Astrocyte (in vitro differentiated cells and primary cell): ENCODE measurements around the gene CNST. TPM values are rescaled to one million over a fixed set of nuclear protein-coding genes. Genes with fewer than 3 reads are reported as not detected.

Source experiments
- DNase-seq: peaks from one replicate; pipeline ENCODE4 v3.0.0-alpha.2; 2010; ENCODE audit warnings: low read depth
- FAIRE-seq: peaks from 2 replicates; lab custom pipeline; 2011; peaks lifted over from hg19 to GRCh38; lab: Jason Lieb, UNC
- H2AFZ ChIP-seq: 2 replicates; pipeline ENCODE4 v1.6.0; 2012; ENCODE audit warnings: low read depth, low read length, inconsistent platforms
- H3K27ac ChIP-seq: 2 replicates; pipeline ENCODE4 v1.5.1; 2011; ENCODE audit warnings: low read depth, low read length, inconsistent platforms
- H3K27me3 ChIP-seq: 2 replicates; pipeline ENCODE4 v1.6.0; 2011; ENCODE audit warnings: low read length, inconsistent platforms; ENCODE audit not compliant: insufficient read depth
- H3K36me3 ChIP-seq: 2 replicates; pipeline ENCODE4 v1.5.1; 2011; ENCODE audit warnings: low read length, inconsistent platforms; ENCODE audit not compliant: insufficient read depth
- H3K4me1 ChIP-seq: 2 replicates; pipeline ENCODE4 v1.5.1; 2011; ENCODE audit warnings: low read length, inconsistent platforms; ENCODE audit not compliant: insufficient read depth
- H3K4me2 ChIP-seq: 2 replicates; pipeline ENCODE4 v1.6.0; 2012; ENCODE audit warnings: low read length, inconsistent platforms
- H3K4me3 ChIP-seq: 2 replicates; pipeline ENCODE4 v1.5.1; 2011; ENCODE audit warnings: low read depth, mild to moderate bottlenecking, low read length, inconsistent platforms; ENCODE audit not compliant: insufficient read depth
- H3K79me2 ChIP-seq: 2 replicates; pipeline ENCODE4 v1.6.0; 2012; ENCODE audit warnings: mild to moderate bottlenecking, low read length, inconsistent platforms; ENCODE audit not compliant: insufficient read depth
- H3K9ac ChIP-seq: 2 replicates; pipeline ENCODE4 v1.6.0; 2012; ENCODE audit warnings: mild to moderate bottlenecking, low read length, inconsistent platforms
- H3K9me3 ChIP-seq: 2 replicates; pipeline ENCODE4 v1.5.1; 2012; ENCODE audit warnings: low read depth, mild to moderate bottlenecking, low read length, inconsistent platforms; ENCODE audit not compliant: insufficient read depth
- H4K20me1 ChIP-seq: 2 replicates; pipeline ENCODE4 v1.6.0; 2012; ENCODE audit warnings: low read length, inconsistent platforms; ENCODE audit not compliant: insufficient read depth
- H3K27ac Mint-ChIP-seq: one replicate; pipeline ENCODE4 v1.8.0; 2021; ENCODE audit warnings: mild to moderate bottlenecking, mixed read lengths; ENCODE audit not compliant: unreplicated experiment
- H3K27me3 Mint-ChIP-seq: one replicate; pipeline ENCODE4 v1.8.0; 2021; ENCODE audit warnings: low read depth, mixed read lengths; ENCODE audit not compliant: unreplicated experiment
- H3K36me3 Mint-ChIP-seq: one replicate; pipeline ENCODE4 v1.8.0; 2021; ENCODE audit warnings: low read depth, mixed read lengths; ENCODE audit not compliant: unreplicated experiment
- H3K4me1 Mint-ChIP-seq: one replicate; pipeline ENCODE4 v1.8.0; 2021; ENCODE audit warnings: low read depth, mixed read lengths; ENCODE audit not compliant: unreplicated experiment
- H3K4me3 Mint-ChIP-seq: one replicate; pipeline ENCODE4 v1.8.0; 2021; ENCODE audit warnings: mild to moderate bottlenecking, moderate library complexity, mixed read lengths; ENCODE audit not compliant: unreplicated experiment
- H3K9me3 Mint-ChIP-seq: one replicate; pipeline ENCODE4 v1.8.0; 2021; ENCODE audit warnings: mild to moderate bottlenecking, mixed read lengths; ENCODE audit not compliant: unreplicated experiment
- EZH2 ChIP-seq: IDR thresholded peaks from 2 replicates; pipeline ENCODE4 v1.6.1; 2012; ENCODE audit warnings: mild to moderate bottlenecking, low read length, inconsistent platforms; ENCODE audit not compliant: insufficient read depth
- total RNA-seq: library from RNA; stranded (reverse); gene quantifications from 2 replicates; pipeline ENCODE4 v1.2.1, GENCODE V29; 2021
- TF ChIP-seq, protein P1 (sequence below): IDR thresholded peaks from 2 replicates; pipeline ENCODE4 v1.5.1; 2011; ENCODE audit warnings: low read depth, mild to moderate bottlenecking, inconsistent platforms, low read length, moderate library complexity; ENCODE audit not compliant: insufficient read depth

Gene CNST
- total RNA-seq, 1 donor from 2014 or later: 19.8 TPM

- H4K20me1 ChIP-seq: peaks cover 22% of the 10 kb centered on the region
- H3K27ac ChIP-seq: no peak overlapping the region
- peaks cover 16% of the 10 kb centered on the region for H3K36me3 ChIP-seq
- H3K9me3 ChIP-seq: no peaks in the 10 kb centered on the region
- H2AFZ ChIP-seq: no peak overlapping the region
- H3K4me1 ChIP-seq: no peaks in the 10 kb centered on the region
- Mint-ChIP-seq H3K36me3 (peaks cover 13% of the 10 kb centered on the region), H3K4me3 (no peak overlapping the region), H3K4me1 (no peaks in the 10 kb centered on the region), H3K27ac (no peak overlapping the region), H3K9me3 (no peaks in the 10 kb centered on the region), H3K27me3 (no peaks in the 10 kb centered on the region)
- H3K4me2 ChIP-seq: no peak overlapping the region
- TF ChIP-seq, protein P1, sequence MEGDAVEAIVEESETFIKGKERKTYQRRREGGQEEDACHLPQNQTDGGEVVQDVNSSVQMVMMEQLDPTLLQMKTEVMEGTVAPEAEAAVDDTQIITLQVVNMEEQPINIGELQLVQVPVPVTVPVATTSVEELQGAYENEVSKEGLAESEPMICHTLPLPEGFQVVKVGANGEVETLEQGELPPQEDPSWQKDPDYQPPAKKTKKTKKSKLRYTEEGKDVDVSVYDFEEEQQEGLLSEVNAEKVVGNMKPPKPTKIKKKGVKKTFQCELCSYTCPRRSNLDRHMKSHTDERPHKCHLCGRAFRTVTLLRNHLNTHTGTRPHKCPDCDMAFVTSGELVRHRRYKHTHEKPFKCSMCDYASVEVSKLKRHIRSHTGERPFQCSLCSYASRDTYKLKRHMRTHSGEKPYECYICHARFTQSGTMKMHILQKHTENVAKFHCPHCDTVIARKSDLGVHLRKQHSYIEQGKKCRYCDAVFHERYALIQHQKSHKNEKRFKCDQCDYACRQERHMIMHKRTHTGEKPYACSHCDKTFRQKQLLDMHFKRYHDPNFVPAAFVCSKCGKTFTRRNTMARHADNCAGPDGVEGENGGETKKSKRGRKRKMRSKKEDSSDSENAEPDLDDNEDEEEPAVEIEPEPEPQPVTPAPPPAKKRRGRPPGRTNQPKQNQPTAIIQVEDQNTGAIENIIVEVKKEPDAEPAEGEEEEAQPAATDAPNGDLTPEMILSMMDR: no peak
- TF ChIP-seq EZH2: no peak
- no peaks in the 10 kb centered on the region for H3K27me3 ChIP-seq
- H3K9ac ChIP-seq: no peak overlapping the region
- H3K4me3 ChIP-seq: no peak overlapping the region
- DNase-seq: no peak
- FAIRE-seq: no peak
- peaks cover 16% of the 10 kb centered on the region for H3K79me2 ChIP-seq
Measured at GRCh38 chr1:246549665-246550064, 16.6 kb upstream of the CNST start.

- H3K9me3 Mint-ChIP-seq: no peaks in the 10 kb centered on the region
- no peaks in the 10 kb centered on the region for H3K27me3 Mint-ChIP-seq
- no peaks in the 10 kb centered on the region for H3K4me1 Mint-ChIP-seq
- TF ChIP-seq, protein P1: no peak
- TF ChIP-seq EZH2: no peak
- Histone ChIP-seq H3K27ac (no peak overlapping the region), H3K9ac (no peak overlapping the region), H3K79me2 (peaks cover 20% of the 10 kb centered on the region), H2AFZ (no peak overlapping the region), H3K36me3 (peaks cover 20% of the 10 kb centered on the region), H3K4me2 (no peak overlapping the region), H3K4me1 (no peaks in the 10 kb centered on the region), H3K27me3 (no peaks in the 10 kb centered on the region), H4K20me1 (peaks cover 22% of the 10 kb centered on the region), H3K4me3 (no peak overlapping the region), H3K9me3 (no peaks in the 10 kb centered on the region)
- peaks cover 18% of the 10 kb centered on the region for H3K36me3 Mint-ChIP-seq
- no peak overlapping the region for H3K4me3 Mint-ChIP-seq
- DNase-seq (no peak), FAIRE-seq (no peak)
- no peak overlapping the region for H3K27ac Mint-ChIP-seq
Measured at GRCh38 chr1:246550402-246550801, 15.9 kb upstream of the CNST start.

- Histone ChIP-seq H3K27me3 (no peaks in the 10 kb centered on the region), H3K4me3 (no peak overlapping the region), H4K20me1 (peaks cover 22% of the 10 kb centered on the region), H3K27ac (no peak overlapping the region), H3K9ac (no peak overlapping the region), H3K36me3 (peaks cover 31% of the 10 kb centered on the region), H3K79me2 (peaks cover 27% of the 10 kb centered on the region), H3K4me2 (no peak overlapping the region), H3K4me1 (no peaks in the 10 kb centered on the region), H2AFZ (no peak overlapping the region), H3K9me3 (no peaks in the 10 kb centered on the region)
- Mint-ChIP-seq H3K4me1 (no peaks in the 10 kb centered on the region), H3K4me3 (no peak overlapping the region), H3K27ac (no peak overlapping the region), H3K36me3 (peaks cover 20% of the 10 kb centered on the region), H3K9me3 (no peaks in the 10 kb centered on the region), H3K27me3 (no peaks in the 10 kb centered on the region)
- FAIRE-seq (no peak), DNase-seq (no peak)
- TF ChIP-seq, protein P1: no peak
- TF ChIP-seq EZH2: no peak
Measured at GRCh38 chr1:246552110-246552509, 14.1 kb upstream of the CNST start.
